ENCODE results near the gene TRIM37. TPM values are rescaled to one million over a fixed set of nuclear protein-coding genes. Genes with fewer than 3 reads are reported as not detected.
A peak's percentile ranks its signal among the peaks of the same experiment; 100 is the strongest.

TRIM37 gene
- total RNA-seq, 1 donor from 2014 or later, result 20.3 TPM

DNA sequence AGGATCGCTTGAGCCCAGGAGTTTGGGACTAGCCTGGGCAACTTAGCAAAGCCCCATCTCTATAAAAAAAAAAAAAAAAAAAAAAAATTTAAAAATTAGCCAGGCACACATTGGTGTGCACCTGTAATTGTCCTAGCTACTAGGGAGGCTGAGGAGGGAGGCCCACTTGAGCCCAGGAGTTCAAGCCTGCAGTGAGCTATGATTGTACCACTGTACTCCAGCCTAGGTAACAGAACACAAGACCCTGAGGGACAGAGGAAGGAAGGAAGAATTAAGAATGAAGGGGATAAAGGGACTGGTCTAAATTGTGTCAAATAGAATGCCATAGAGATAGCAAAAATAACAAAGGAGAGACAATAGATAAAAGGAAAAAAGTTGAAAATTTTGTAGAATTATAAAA lies 102.8 kb downstream of the TRIM37 start:
- Histone ChIP-seq H3K27me3 (no peaks in the 10 kb centered on the region), H3K27ac (no peak overlapping the region), H3K4me3 (no peak overlapping the region), H3K4me1 (peaks cover 4% of the 10 kb centered on the region), H3K9me3 (no peaks in the 10 kb centered on the region), H3K36me3 (peaks cover 22% of the 10 kb centered on the region)
- ATAC-seq (no peak), DNase-seq (no peak)
- intact Hi-C loops (cut with DNase I), result loop anchor here (10.0 kb wide), 1 partner anchor 289 kb away; no protein-coding TSS in a partner anchor
- no peak for TF ChIP-seq CTCF (IDR thresholded peaks at IDR 0.05)

GRCh38 chr17:59002848-59003247 lies 103.8 kb downstream of the TRIM37 start:
- Histone ChIP-seq H3K4me3 (no peak overlapping the region), H3K27ac (no peak overlapping the region), H3K27me3 (no peaks in the 10 kb centered on the region), H3K9me3 (no peaks in the 10 kb centered on the region), H3K4me1 (peaks cover 4% of the 10 kb centered on the region), H3K36me3 (peaks cover 23% of the 10 kb centered on the region)
- intact Hi-C loops (cut with DNase I), result loop anchor here (10.0 kb wide), 1 partner anchor 288 kb away; no protein-coding TSS in a partner anchor
- ATAC-seq (no peak), DNase-seq (no peak)
- TF ChIP-seq CTCF (IDR thresholded peaks at IDR 0.05), result no peak

DNA sequence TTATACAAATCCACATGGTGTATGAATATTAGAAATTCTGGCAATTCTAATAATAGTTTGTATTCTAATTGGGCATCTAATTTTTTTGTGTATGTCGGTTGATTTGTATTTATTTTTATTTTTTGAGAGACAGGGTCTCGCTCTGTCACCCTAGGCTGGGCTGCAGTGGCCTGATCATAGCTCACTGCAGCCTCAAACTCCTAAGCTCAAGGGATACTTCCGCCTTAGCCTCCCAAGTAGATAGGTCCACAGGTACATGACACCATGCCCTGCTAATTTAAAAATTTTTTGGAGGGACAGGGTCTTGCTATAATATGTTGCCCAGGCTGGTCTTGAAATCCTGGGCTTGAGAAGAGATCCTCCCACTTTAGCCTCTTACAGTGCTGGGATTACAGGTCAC lies 104.6 kb downstream of the TRIM37 start:
- no peak for TF ChIP-seq CTCF (IDR thresholded peaks at IDR 0.05)
- no peak for ATAC-seq
- DNase-seq, result no peak
- intact Hi-C loops (cut with DNase I), result loop anchor here (10.0 kb wide), 1 partner anchor 287 kb away; no protein-coding TSS in a partner anchor
- no peak overlapping the region for H3K4me3 ChIP-seq
- H3K27me3 ChIP-seq, result no peaks in the 10 kb centered on the region
- H3K36me3 ChIP-seq, result peaks cover 22% of the 10 kb centered on the region
- H3K9me3 ChIP-seq, result no peaks in the 10 kb centered on the region
- peaks cover 4% of the 10 kb centered on the region for H3K4me1 ChIP-seq
- H3K27ac ChIP-seq, result peak overlapping the region; percentile 49

GRCh38 chr17:59001158-59001814 lies 105.4 kb downstream of the TRIM37 start:
- peak; percentile 94 for ATAC-seq
- Histone ChIP-seq H3K36me3 (peaks cover 22% of the 10 kb centered on the region), H3K27me3 (no peaks in the 10 kb centered on the region), H3K27ac (peak overlapping the region; percentile 49), H3K4me3 (peak overlapping the region; percentile 4), H3K4me1 (peaks cover 4% of the 10 kb centered on the region), H3K9me3 (no peaks in the 10 kb centered on the region)
- TF ChIP-seq CTCF (IDR thresholded peaks at IDR 0.05), result no peak
- DNase-seq, result no peak
- intact Hi-C loops (cut with DNase I), result loop anchor here (10.0 kb wide), 1 partner anchor 286 kb away; no protein-coding TSS in a partner anchor

GRCh38 chr17:59000022-59000421 lies 106.7 kb downstream of the TRIM37 start:
- ATAC-seq (no peak), DNase-seq (no peak)
- intact Hi-C loops (cut with DNase I), result loop anchor here (10.0 kb wide), 1 partner anchor 285 kb away; no protein-coding TSS in a partner anchor
- Histone ChIP-seq H3K9me3 (no peaks in the 10 kb centered on the region), H3K27me3 (no peaks in the 10 kb centered on the region), H3K27ac (no peak overlapping the region), H3K4me3 (no peak overlapping the region), H3K36me3 (peaks cover 17% of the 10 kb centered on the region), H3K4me1 (peaks cover 4% of the 10 kb centered on the region)
- TF ChIP-seq CTCF (IDR thresholded peaks at IDR 0.05), result no peak
